Stimulated activated CD8-positive, alpha-beta memory T cell treated with anti-CD3 and anti-CD28 coated beads, Interleukin-12 subunit alpha, Interleukin-12 subunit beta, amount 100 ng/mL, for 24 hours (primary cell): ENCODE data around the gene UBASH3B.
A peak's percentile ranks its signal among the peaks of the same experiment; 100 is the strongest.
"Not testable (repeated sequence)": the region's sequence is repeated elsewhere in the genome, so short reads cannot be mapped to it uniquely, and the experiment has no call there.

ENCODE experiments used
- DNase-seq: peaks from one replicate; pipeline ENCODE4 v3.0.0-alpha.2; 2020; ENCODE audit errors: extremely low read depth

The UBASH3B gene

GRCh38 chr11:122655527-122656072 is at the start of gene UBASH3B:
Gene UBASH3B, plus strand, starts transcription at chr11:122655722. Its CDS starts 328 bp downstream, at chr11:122656050.
- peak; percentile 24 for DNase-seq

- not testable (repeated sequence) for DNase-seq
Measured at GRCh38 chr11:122607162-122607561, 48.4 kb upstream of the UBASH3B start.

- DNase-seq = no peak
Measured at GRCh38 chr11:122612123-122612824, 43.2 kb upstream of the UBASH3B start.

GRCh38 chr11:122616718-122617117 is 38.8 kb upstream of the UBASH3B start:
- no peak for DNase-seq

GRCh38 chr11:122617297-122617696 is 38.2 kb upstream of the UBASH3B start:
- no peak for DNase-seq

- no peak for DNase-seq
Measured at GRCh38 chr11:122617926-122618325, 37.6 kb upstream of the UBASH3B start.

- no peak for DNase-seq
Measured at GRCh38 chr11:122618927-122619326, 36.6 kb upstream of the UBASH3B start.

GRCh38 chr11:122619757-122620156 is 35.8 kb upstream of the UBASH3B start:
- no peak for DNase-seq

GRCh38 chr11:122625501-122625900 is 30.0 kb upstream of the UBASH3B start:
- DNase-seq = not testable (repeated sequence)

- DNase-seq = no peak
Measured at GRCh38 chr11:122625976-122626665, 29.4 kb upstream of the UBASH3B start.

- no peak for DNase-seq
Measured at GRCh38 chr11:122627745-122628144, 27.8 kb upstream of the UBASH3B start.

GRCh38 chr11:122628810-122629555 is 26.5 kb upstream of the UBASH3B start:
- no peak for DNase-seq

GRCh38 chr11:122632181-122632824 is 23.2 kb upstream of the UBASH3B start:
- no peak for DNase-seq

- no peak for DNase-seq
Measured at GRCh38 chr11:122633219-122633829, 22.2 kb upstream of the UBASH3B start.

GRCh38 chr11:122634501-122634900 is 21.0 kb upstream of the UBASH3B start:
- DNase-seq = no peak

- no peak for DNase-seq
Measured at GRCh38 chr11:122637541-122637940, 18.0 kb upstream of the UBASH3B start.

GRCh38 chr11:122642472-122642922 is 13.0 kb upstream of the UBASH3B start:
- DNase-seq = no peak

- DNase-seq = no peak
Measured at GRCh38 chr11:122642971-122643370, 12.6 kb upstream of the UBASH3B start.

GRCh38 chr11:122645847-122646246 is 9.7 kb upstream of the UBASH3B start:
- DNase-seq = no peak

GRCh38 chr11:122646549-122647340 is 8.8 kb upstream of the UBASH3B start:
- DNase-seq = no peak
